ENCODE results near the gene RNF167.

DNA sequence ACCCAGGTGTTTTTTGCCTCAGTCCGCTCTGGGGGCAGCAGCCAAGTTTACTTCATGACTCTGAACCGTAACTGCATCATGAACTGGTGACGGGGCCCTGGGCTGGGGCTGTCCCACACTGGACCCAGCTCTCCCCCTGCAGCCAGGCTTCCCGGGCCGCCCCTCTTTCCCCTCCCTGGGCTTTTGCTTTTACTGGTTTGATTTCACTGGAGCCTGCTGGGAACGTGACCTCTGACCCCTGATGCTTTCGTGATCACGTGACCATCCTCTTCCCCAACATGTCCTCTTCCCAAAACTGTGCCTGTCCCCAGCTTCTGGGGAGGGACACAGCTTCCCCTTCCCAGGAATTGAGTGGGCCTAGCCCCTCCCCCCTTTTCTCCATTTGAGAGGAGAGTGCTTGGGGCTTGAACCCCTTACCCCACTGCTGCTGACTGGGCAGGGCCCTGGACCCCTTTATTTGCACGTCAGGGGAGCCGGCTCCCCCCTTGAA lies 42.8 kb upstream of the RNF167 start:
- TF ChIP-seq, protein P1, sequence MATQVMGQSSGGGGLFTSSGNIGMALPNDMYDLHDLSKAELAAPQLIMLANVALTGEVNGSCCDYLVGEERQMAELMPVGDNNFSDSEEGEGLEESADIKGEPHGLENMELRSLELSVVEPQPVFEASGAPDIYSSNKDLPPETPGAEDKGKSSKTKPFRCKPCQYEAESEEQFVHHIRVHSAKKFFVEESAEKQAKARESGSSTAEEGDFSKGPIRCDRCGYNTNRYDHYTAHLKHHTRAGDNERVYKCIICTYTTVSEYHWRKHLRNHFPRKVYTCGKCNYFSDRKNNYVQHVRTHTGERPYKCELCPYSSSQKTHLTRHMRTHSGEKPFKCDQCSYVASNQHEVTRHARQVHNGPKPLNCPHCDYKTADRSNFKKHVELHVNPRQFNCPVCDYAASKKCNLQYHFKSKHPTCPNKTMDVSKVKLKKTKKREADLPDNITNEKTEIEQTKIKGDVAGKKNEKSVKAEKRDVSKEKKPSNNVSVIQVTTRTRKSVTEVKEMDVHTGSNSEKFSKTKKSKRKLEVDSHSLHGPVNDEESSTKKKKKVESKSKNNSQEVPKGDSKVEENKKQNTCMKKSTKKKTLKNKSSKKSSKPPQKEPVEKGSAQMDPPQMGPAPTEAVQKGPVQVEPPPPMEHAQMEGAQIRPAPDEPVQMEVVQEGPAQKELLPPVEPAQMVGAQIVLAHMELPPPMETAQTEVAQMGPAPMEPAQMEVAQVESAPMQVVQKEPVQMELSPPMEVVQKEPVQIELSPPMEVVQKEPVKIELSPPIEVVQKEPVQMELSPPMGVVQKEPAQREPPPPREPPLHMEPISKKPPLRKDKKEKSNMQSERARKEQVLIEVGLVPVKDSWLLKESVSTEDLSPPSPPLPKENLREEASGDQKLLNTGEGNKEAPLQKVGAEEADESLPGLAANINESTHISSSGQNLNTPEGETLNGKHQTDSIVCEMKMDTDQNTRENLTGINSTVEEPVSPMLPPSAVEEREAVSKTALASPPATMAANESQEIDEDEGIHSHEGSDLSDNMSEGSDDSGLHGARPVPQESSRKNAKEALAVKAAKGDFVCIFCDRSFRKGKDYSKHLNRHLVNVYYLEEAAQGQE (IDR thresholded peaks at IDR 0.05; ENCODE audit: low read depth): no peak
- TF ChIP-seq NFIC (IDR thresholded peaks at IDR 0.05) (no peak), EP300 (IDR thresholded peaks at IDR 0.05; ENCODE audit: borderline replicate concordance) (no peak), CREB1 (IDR thresholded peaks at IDR 0.05; ENCODE audit: low read depth) (no peak), ZBTB7A (IDR thresholded peaks at IDR 0.05; ENCODE audit: low read depth) (no peak), RAD21 (IDR thresholded peaks at IDR 0.05; ENCODE audit: low read depth) (no peak), FOXM1 (IDR thresholded peaks at IDR 0.05; ENCODE audit: borderline replicate concordance, low read depth) (no peak), TAF1 (IDR thresholded peaks at IDR 0.05; ENCODE audit: low read depth) (no peak), CEBPB (IDR thresholded peaks at IDR 0.05) (no peak), YY1 (IDR thresholded peaks at IDR 0.05; ENCODE audit: low read depth) (no peak), EGR1 (IDR thresholded peaks at IDR 0.05) (no peak), TEAD4 (IDR thresholded peaks at IDR 0.05) (no peak)
- TF ChIP-seq, protein P2, sequence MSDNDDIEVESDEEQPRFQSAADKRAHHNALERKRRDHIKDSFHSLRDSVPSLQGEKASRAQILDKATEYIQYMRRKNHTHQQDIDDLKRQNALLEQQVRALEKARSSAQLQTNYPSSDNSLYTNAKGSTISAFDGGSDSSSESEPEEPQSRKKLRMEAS (IDR thresholded peaks at IDR 0.05): no peak
- TF ChIP-seq, protein P3, sequence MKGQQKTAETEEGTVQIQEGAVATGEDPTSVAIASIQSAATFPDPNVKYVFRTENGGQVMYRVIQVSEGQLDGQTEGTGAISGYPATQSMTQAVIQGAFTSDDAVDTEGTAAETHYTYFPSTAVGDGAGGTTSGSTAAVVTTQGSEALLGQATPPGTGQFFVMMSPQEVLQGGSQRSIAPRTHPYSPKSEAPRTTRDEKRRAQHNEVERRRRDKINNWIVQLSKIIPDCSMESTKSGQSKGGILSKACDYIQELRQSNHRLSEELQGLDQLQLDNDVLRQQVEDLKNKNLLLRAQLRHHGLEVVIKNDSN (IDR thresholded peaks at IDR 0.05): peak; percentile 61
